ENCODE data around the gene RGS7BP. TPM values are rescaled to one million over a fixed set of nuclear protein-coding genes. Genes with fewer than 3 reads are reported as not detected.

RGS7BP gene
- total and polyA plus RNA-seq, 2 experiments from 2014 or later, result 3.3 to 5.4 TPM

DNA sequence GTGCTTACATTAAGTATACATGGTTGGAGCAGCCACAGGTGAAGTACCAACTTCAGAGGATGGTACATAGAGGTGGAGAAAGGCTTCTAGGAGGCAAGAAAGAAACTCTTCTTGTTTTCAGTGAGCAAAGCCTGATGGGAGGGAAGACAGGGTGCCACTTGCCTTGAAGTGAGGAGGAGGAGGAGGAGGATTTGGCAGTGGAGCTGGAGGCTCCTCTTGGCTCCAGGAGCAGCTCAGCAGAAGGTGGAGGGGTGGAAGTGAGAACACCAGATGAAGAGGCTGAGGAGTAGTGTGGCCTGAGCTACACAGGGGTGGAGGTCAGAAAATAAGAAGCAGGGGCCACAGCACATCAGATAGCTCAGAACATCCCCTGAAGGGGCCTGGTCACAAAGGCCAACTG is 93.4 kb downstream of the RGS7BP start (continued):
- TF ChIP-seq, protein P1, sequence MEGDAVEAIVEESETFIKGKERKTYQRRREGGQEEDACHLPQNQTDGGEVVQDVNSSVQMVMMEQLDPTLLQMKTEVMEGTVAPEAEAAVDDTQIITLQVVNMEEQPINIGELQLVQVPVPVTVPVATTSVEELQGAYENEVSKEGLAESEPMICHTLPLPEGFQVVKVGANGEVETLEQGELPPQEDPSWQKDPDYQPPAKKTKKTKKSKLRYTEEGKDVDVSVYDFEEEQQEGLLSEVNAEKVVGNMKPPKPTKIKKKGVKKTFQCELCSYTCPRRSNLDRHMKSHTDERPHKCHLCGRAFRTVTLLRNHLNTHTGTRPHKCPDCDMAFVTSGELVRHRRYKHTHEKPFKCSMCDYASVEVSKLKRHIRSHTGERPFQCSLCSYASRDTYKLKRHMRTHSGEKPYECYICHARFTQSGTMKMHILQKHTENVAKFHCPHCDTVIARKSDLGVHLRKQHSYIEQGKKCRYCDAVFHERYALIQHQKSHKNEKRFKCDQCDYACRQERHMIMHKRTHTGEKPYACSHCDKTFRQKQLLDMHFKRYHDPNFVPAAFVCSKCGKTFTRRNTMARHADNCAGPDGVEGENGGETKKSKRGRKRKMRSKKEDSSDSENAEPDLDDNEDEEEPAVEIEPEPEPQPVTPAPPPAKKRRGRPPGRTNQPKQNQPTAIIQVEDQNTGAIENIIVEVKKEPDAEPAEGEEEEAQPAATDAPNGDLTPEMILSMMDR (conservative IDR thresholded peaks at IDR 0.05; ENCODE audit: low read depth in 2 of 2), result no peak
- TF ChIP-seq REST (IDR thresholded peaks at IDR 0.05; ENCODE audit: unreplicated experiment) (no peak), ZNF114 (CRISPR knock-in tag; IDR thresholded peaks at IDR 0.05) (no peak), STAT1 (IDR thresholded peaks at IDR 0.05; ENCODE audit: unreplicated experiment) (no peak), ZNF331 (CRISPR knock-in tag; IDR thresholded peaks at IDR 0.05; ENCODE audit: low read depth) (no peak), EZH2phosphoT487 (IDR thresholded peaks at IDR 0.05; ENCODE audit: unreplicated experiment) (no peak)
- TF ChIP-seq, protein P2, sequence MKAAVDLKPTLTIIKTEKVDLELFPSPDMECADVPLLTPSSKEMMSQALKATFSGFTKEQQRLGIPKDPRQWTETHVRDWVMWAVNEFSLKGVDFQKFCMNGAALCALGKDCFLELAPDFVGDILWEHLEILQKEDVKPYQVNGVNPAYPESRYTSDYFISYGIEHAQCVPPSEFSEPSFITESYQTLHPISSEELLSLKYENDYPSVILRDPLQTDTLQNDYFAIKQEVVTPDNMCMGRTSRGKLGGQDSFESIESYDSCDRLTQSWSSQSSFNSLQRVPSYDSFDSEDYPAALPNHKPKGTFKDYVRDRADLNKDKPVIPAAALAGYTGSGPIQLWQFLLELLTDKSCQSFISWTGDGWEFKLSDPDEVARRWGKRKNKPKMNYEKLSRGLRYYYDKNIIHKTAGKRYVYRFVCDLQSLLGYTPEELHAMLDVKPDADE (IDR thresholded peaks at IDR 0.05), result no peak

DNA sequence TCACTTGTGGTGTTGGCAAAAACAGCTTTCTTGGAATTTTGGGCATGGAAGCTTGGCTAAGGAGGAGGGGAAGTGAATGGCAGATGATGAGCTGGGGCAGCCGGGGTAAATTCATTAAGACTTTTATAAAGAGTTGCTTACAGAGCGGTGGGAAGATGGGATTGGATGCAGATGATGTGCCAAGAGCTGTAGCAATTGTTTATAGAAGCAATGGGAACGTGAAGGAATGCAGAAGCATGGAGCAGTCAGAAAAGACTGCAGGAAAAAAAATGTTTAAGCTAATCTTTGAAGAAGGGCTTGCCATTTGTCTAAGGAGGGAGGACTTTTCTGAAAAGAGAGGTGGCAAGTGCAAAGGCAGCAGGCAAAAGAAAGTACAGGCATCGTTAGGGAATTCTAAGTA is 97.9 kb downstream of the RGS7BP start:
- Mint-ChIP-seq H3K27me3 (ENCODE audit: insufficient read depth, low read depth, poor library complexity) (no peaks in the 10 kb centered on the region), H3K9me3 (no peaks in the 10 kb centered on the region), H3K36me3 (ENCODE audit: low read depth) (no peaks in the 10 kb centered on the region), H3K4me1 (no peaks in the 10 kb centered on the region), H3K27ac (no peak overlapping the region), H3K4me3 (no peak overlapping the region)
- Histone ChIP-seq H3K79me2 (replicated peaks; ENCODE audit: insufficient read depth) (no peaks in the 10 kb centered on the region), H3K36me3 (ENCODE audit: insufficient read depth) (no peaks in the 10 kb centered on the region), H3K9me2 (ENCODE audit: insufficient read depth) (no peaks in the 10 kb centered on the region), H3K4me2 (no peak overlapping the region), H3K4me1 (ENCODE audit: insufficient read depth) (no peaks in the 10 kb centered on the region), H3F3A (replicated peaks; ENCODE audit: low read depth) (no peaks in the 10 kb centered on the region), H3K27me3 (ENCODE audit: insufficient read depth) (no peaks in the 10 kb centered on the region), H2AFZ (no peak overlapping the region), H3K4me3 (no peak overlapping the region), H4K20me1 (replicated peaks; ENCODE audit: insufficient read depth) (no peaks in the 10 kb centered on the region), H3K27ac (ENCODE audit: low read depth) (no peak overlapping the region)
- no peak for DNase-seq (ENCODE audit: low spot score)
- ATAC-seq, result no peak
- TF ChIP-seq CREB1 (CRISPR knock-in tag; IDR thresholded peaks at IDR 0.05; ENCODE audit: low read depth) (no peak), JUNB (IDR thresholded peaks at IDR 0.05; ENCODE audit: unreplicated experiment) (no peak)
- TF ChIP-seq, protein P1 (conservative IDR thresholded peaks at IDR 0.05; ENCODE audit: low read depth in 2 of 2), result no peak
- TF ChIP-seq, protein P3, sequence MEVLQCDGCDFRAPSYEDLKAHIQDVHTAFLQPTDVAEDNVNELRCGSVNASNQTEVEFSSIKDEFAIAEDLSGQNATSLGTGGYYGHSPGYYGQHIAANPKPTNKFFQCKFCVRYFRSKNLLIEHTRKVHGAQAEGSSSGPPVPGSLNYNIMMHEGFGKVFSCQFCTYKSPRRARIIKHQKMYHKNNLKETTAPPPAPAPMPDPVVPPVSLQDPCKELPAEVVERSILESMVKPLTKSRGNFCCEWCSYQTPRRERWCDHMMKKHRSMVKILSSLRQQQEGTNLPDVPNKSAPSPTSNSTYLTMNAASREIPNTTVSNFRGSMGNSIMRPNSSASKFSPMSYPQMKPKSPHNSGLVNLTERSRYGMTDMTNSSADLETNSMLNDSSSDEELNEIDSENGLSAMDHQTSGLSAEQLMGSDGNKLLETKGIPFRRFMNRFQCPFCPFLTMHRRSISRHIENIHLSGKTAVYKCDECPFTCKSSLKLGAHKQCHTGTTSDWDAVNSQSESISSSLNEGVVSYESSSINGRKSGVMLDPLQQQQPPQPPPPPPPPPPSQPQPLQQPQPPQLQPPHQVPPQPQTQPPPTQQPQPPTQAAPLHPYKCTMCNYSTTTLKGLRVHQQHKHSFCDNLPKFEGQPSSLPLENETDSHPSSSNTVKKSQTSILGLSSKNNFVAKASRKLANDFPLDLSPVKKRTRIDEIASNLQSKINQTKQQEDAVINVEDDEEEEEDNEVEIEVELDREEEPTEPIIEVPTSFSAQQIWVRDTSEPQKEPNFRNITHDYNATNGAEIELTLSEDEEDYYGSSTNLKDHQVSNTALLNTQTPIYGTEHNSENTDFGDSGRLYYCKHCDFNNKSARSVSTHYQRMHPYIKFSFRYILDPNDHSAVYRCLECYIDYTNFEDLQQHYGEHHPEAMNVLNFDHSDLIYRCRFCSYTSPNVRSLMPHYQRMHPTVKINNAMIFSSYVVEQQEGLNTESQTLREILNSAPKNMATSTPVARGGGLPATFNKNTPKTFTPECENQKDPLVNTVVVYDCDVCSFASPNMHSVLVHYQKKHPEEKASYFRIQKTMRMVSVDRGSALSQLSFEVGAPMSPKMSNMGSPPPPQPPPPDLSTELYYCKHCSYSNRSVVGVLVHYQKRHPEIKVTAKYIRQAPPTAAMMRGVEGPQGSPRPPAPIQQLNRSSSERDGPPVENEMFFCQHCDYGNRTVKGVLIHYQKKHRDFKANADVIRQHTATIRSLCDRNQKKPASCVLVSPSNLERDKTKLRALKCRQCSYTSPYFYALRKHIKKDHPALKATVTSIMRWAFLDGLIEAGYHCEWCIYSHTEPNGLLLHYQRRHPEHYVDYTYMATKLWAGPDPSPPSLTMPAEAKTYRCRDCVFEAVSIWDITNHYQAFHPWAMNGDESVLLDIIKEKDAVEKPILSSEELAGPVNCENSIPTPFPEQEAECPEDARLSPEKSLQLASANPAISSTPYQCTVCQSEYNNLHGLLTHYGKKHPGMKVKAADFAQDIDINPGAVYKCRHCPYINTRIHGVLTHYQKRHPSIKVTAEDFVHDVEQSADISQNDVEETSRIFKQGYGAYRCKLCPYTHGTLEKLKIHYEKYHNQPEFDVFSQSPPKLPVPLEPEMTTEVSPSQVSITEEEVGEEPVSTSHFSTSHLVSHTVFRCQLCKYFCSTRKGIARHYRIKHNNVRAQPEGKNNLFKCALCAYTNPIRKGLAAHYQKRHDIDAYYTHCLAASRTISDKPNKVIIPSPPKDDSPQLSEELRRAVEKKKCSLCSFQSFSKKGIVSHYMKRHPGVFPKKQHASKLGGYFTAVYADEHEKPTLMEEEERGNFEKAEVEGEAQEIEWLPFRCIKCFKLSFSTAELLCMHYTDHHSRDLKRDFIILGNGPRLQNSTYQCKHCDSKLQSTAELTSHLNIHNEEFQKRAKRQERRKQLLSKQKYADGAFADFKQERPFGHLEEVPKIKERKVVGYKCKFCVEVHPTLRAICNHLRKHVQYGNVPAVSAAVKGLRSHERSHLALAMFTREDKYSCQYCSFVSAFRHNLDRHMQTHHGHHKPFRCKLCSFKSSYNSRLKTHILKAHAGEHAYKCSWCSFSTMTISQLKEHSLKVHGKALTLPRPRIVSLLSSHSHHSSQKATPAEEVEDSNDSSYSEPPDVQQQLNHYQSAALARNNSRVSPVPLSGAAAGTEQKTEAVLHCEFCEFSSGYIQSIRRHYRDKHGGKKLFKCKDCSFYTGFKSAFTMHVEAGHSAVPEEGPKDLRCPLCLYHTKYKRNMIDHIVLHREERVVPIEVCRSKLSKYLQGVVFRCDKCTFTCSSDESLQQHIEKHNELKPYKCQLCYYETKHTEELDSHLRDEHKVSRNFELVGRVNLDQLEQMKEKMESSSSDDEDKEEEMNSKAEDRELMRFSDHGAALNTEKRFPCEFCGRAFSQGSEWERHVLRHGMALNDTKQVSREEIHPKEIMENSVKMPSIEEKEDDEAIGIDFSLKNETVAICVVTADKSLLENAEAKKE (CRISPR knock-in tag; IDR thresholded peaks at IDR 0.05), result no peak

All from GM23338 (cell line).